IPS-18c (cell line): ENCODE results near the gene AHCYL2.
"Not testable (repeated sequence)": the region's sequence is repeated elsewhere in the genome, so short reads cannot be mapped to it uniquely, and the experiment has no call there.

ENCODE experiments used
- H3K4me3 ChIP-seq: 2 replicates; pipeline ENCODE4 v1.7.0; 2013; ENCODE audit warnings: low read depth, mild to moderate bottlenecking, low read length, moderate library complexity; ENCODE audit not compliant: insufficient read depth
- H3K9me3 ChIP-seq: one replicate; pipeline ENCODE4 v1.6.1; 2013; ENCODE audit warnings: mild to moderate bottlenecking, low read length, moderate library complexity; ENCODE audit not compliant: control insufficient read depth, insufficient read depth

The AHCYL2 gene

GRCh38 chr7:129383542-129384132 is 158.8 kb downstream of the AHCYL2 start:
- Histone ChIP-seq H3K9me3 (no peaks in the 10 kb centered on the region), H3K4me3 (no peak overlapping the region)

GRCh38 chr7:129385116-129385515 is 160.3 kb downstream of the AHCYL2 start:
- no peak overlapping the region for H3K4me3 ChIP-seq
- no peaks in the 10 kb centered on the region for H3K9me3 ChIP-seq

- Histone ChIP-seq H3K9me3 (no peaks in the 10 kb centered on the region), H3K4me3 (no peak overlapping the region)
Measured at GRCh38 chr7:129385598-129385997, 160.8 kb downstream of the AHCYL2 start.

GRCh38 chr7:129386506-129386905 is 161.7 kb downstream of the AHCYL2 start:
- H3K9me3 ChIP-seq = no peaks in the 10 kb centered on the region
- H3K4me3 ChIP-seq = no peak overlapping the region

GRCh38 chr7:129387537-129387936 is 162.7 kb downstream of the AHCYL2 start:
- no peak overlapping the region for H3K4me3 ChIP-seq
- no peaks in the 10 kb centered on the region for H3K9me3 ChIP-seq

GRCh38 chr7:129388333-129389098 is 163.7 kb downstream of the AHCYL2 start:
- Histone ChIP-seq H3K4me3 (no peak overlapping the region), H3K9me3 (no peaks in the 10 kb centered on the region)

GRCh38 chr7:129389829-129390228 is 165.0 kb downstream of the AHCYL2 start:
- Histone ChIP-seq H3K4me3 (no peak overlapping the region), H3K9me3 (no peaks in the 10 kb centered on the region)

GRCh38 chr7:129390314-129390713 is 165.5 kb downstream of the AHCYL2 start:
- H3K9me3 ChIP-seq = no peaks in the 10 kb centered on the region
- H3K4me3 ChIP-seq = no peak overlapping the region

GRCh38 chr7:129391546-129392171 is 166.8 kb downstream of the AHCYL2 start:
- Histone ChIP-seq H3K4me3 (no peak overlapping the region), H3K9me3 (no peaks in the 10 kb centered on the region)

- Histone ChIP-seq H3K9me3 (no peaks in the 10 kb centered on the region), H3K4me3 (no peak overlapping the region)
Measured at GRCh38 chr7:129393255-129393654, 168.4 kb downstream of the AHCYL2 start.

GRCh38 chr7:129394101-129394500 is 169.3 kb downstream of the AHCYL2 start:
- Histone ChIP-seq H3K9me3 (no peaks in the 10 kb centered on the region), H3K4me3 (no peak overlapping the region)

GRCh38 chr7:129394982-129395914 is 170.4 kb downstream of the AHCYL2 start:
- no peaks in the 10 kb centered on the region for H3K9me3 ChIP-seq
- H3K4me3 ChIP-seq = no peak overlapping the region

- Histone ChIP-seq H3K9me3 (no peaks in the 10 kb centered on the region), H3K4me3 (no peak overlapping the region)
Measured at GRCh38 chr7:129401228-129401966, 176.6 kb downstream of the AHCYL2 start.

GRCh38 chr7:129401967-129402860 is 177.4 kb downstream of the AHCYL2 start:
- Histone ChIP-seq H3K4me3 (no peak overlapping the region), H3K9me3 (no peaks in the 10 kb centered on the region)

- H3K9me3 ChIP-seq = no peaks in the 10 kb centered on the region
Measured at GRCh38 chr7:129405527-129405926, 180.7 kb downstream of the AHCYL2 start.

GRCh38 chr7:129410238-129410637 is 185.4 kb downstream of the AHCYL2 start:
- not testable (repeated sequence) for H3K4me3 ChIP-seq, H3K9me3 ChIP-seq

More at GRCh38 chr7:129405527-129405926, 180.7 kb downstream of the AHCYL2 start:
- H3K4me3 ChIP-seq = no peak overlapping the region
